Keratinocyte (primary cell): Measurements from ENCODE around the gene PAQR7. TPM values are rescaled to one million over a fixed set of nuclear protein-coding genes. Genes with fewer than 3 reads are reported as not detected.

Experiments
- DNase-seq: peaks from one replicate; pipeline ENCODE4 v3.0.0-alpha.2; 2011; ENCODE audit warnings: low read depth, missing footprints, low spot score
- FAIRE-seq: peaks from 2 replicates; lab custom pipeline; 2011; peaks lifted over from hg19 to GRCh38; lab: Jason Lieb, UNC
- H2AFZ ChIP-seq: 2 replicates; pipeline ENCODE4 v1.6.0; 2012; ENCODE audit warnings: low read length, control low read depth, inconsistent platforms; ENCODE audit not compliant: control insufficient read depth
- H3K27ac ChIP-seq: 2 replicates; pipeline ENCODE4 v1.5.1; 2011; ENCODE audit warnings: low read length; ENCODE audit not compliant: control insufficient read depth, insufficient read depth
- H3K27me3 ChIP-seq: 3 replicates; pipeline ENCODE4 v1.6.0; 2011; ENCODE audit warnings: low read length; ENCODE audit not compliant: control insufficient read depth, insufficient read depth; ENCODE audit errors: extremely low read depth
- H3K36me3 ChIP-seq, 2 experiments: 2 replicates in 1 of 2; 3 replicates in 1 of 2; pipeline ENCODE4 v1.5.1; 2011; ENCODE audit warnings: low read length in 2 of 2, mild to moderate bottlenecking in 1 of 2; ENCODE audit not compliant: control insufficient read depth in 2 of 2, insufficient read depth in 2 of 2; ENCODE audit errors: extremely low read depth in 1 of 2
- H3K4me1 ChIP-seq: 3 replicates; pipeline ENCODE4 v1.5.1; 2011; ENCODE audit warnings: low read length; ENCODE audit not compliant: control insufficient read depth, insufficient read depth; ENCODE audit errors: extremely low read depth
- H3K4me2 ChIP-seq: 3 replicates; pipeline ENCODE4 v1.6.0; 2011; ENCODE audit warnings: low read depth, low read length; ENCODE audit not compliant: control insufficient read depth, insufficient read depth; ENCODE audit errors: extremely low read depth
- H3K4me3 ChIP-seq, 3 experiments: fragments of 200-600 bp in 1 of 3; sonication (generic) in 1 of 3; 2 replicates in 2 of 3; 3 replicates in 1 of 3; pipeline ENCODE4 v1.5.1; 2011 to 2016; ENCODE audit warnings: low read length in 3 of 3, mild to moderate bottlenecking in 3 of 3, control low read depth in 2 of 3, inconsistent platforms in 1 of 3, low read depth in 1 of 3, mixed read lengths in 1 of 3, mixed run types in 1 of 3, moderate library complexity in 1 of 3; ENCODE audit not compliant: control insufficient read depth in 2 of 3, insufficient read depth in 2 of 3; ENCODE audit errors: extremely low read depth in 1 of 3
- H3K79me2 ChIP-seq: 2 replicates; pipeline ENCODE4 v1.6.0; 2012; ENCODE audit warnings: low read length; ENCODE audit not compliant: control insufficient read depth, insufficient read depth
- H3K9ac ChIP-seq: 3 replicates; pipeline ENCODE4 v1.6.0; 2011; ENCODE audit warnings: low read length; ENCODE audit not compliant: control insufficient read depth, insufficient read depth; ENCODE audit errors: extremely low read depth
- H3K9me1 ChIP-seq: 3 replicates; pipeline ENCODE4 v1.6.0; 2011; ENCODE audit warnings: low read length; ENCODE audit not compliant: control insufficient read depth, insufficient read depth; ENCODE audit errors: extremely low read depth
- H3K9me3 ChIP-seq: 2 replicates; pipeline ENCODE4 v1.5.1; 2012; ENCODE audit warnings: low read depth, low read length; ENCODE audit not compliant: control insufficient read depth
- H4K20me1 ChIP-seq: 3 replicates; pipeline ENCODE4 v1.6.0; 2011; ENCODE audit warnings: low read length; ENCODE audit not compliant: control insufficient read depth, insufficient read depth; ENCODE audit errors: extremely low read depth
- CTCF ChIP-seq, 3 experiments: IDR thresholded peaks in 1 of 3; conservative IDR thresholded peaks in 1 of 3; optimal IDR thresholded peaks in 1 of 3; 2 replicates in 2 of 3; 3 replicates in 1 of 3; pipeline versions ENCODE3 to v1.5.1; 2011; ENCODE audit warnings: low read length in 3 of 3, mild to moderate bottlenecking in 3 of 3, moderate library complexity in 2 of 3, control low read depth in 1 of 3, inconsistent platforms in 1 of 3; ENCODE audit not compliant: insufficient read depth in 2 of 3; ENCODE audit errors: extremely low read depth in 1 of 3
- EZH2 ChIP-seq: IDR thresholded peaks from one replicate; pipeline ENCODE4 v1.6.1; 2012; ENCODE audit warnings: inconsistent platforms, mild to moderate bottlenecking, low read length, moderate library complexity
- dilution Hi-C: fragments of 300-500 bp; cut with MboI; formaldehyde crosslinking; loops from one replicate; pipeline ENCODE4 v1.7.0; 2020; ENCODE audit warnings: low sequenced_read_pairs; ENCODE audit not compliant: extremely low pct_ligation_motif_present
- polyA plus RNA-seq, 5 experiments: library from polyadenylated mRNA; depleted of rRNA in 3 of 5; stranded (reverse) in 3 of 5; stranded (forward) in 1 of 5; unstranded in 1 of 5; fragments of >200 nt; gene quantifications; 1 replicate in 1 of 5; 2 replicates in 3 of 5; 3 replicates in 1 of 5; pipeline versions ENCODE4 v1.2.1 to v1.2.3, GENCODE V29; 2011 to 2012; ENCODE audit warnings: missing spikeins in 2 of 5, low read depth in 1 of 5, low replicate concordance in 1 of 5

Gene PAQR7
- polyA plus RNA-seq, 1 donor (not counting 4 experiments of a cell fraction or from before 2014, with no cell fraction given), result 14.5 TPM

DNA sequence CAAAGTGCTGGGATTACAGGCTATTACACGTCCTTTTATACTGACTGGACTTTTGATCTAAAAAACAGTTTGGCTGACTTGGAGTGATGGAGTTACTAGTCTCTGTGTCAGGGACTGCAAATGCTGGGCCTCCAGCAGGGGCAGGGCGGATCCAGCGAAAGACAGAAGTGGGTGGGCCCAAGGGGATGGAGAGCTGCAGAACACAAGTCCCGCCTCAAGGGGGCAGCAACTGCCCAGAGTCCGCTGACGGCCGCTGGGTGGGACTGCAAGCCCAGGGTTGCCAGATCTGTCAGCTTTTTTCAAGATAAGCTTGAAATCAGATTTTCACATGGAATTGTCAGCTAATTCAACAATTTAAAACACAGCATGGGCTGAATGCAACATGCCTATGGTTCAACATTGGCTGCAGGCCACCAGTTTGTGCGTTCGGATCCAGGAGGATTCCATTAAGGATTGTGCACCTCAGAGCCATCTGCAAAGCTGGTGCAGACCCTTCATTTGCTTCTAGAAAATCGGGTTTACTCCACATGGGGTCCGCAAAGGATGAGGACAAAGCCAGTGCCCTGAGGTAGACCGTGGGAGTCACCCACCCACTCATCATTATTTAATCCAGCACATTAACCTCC is 20.0 kb upstream of the PAQR7 start:
- H3K9ac ChIP-seq, result no peak overlapping the region

GRCh38 chr1:25893116-25893515 is 17.6 kb upstream of the PAQR7 start:
- Histone ChIP-seq H3K36me3 (peaks cover 0 to 9% of the 10 kb centered on the region in 2 experiments), H3K27ac (no peak overlapping the region), H3K4me1 (peaks cover 58% of the 10 kb centered on the region)

More for the DNA sequence above, 20.0 kb upstream of the PAQR7 start:
- Histone ChIP-seq H3K27me3 (no peaks in the 10 kb centered on the region), H3K27ac (no peak overlapping the region), H2AFZ (no peak overlapping the region), H4K20me1 (no peaks in the 10 kb centered on the region), H3K36me3 (peaks cover 1 to 18% of the 10 kb centered on the region in 2 experiments), H3K4me1 (peaks cover 36% of the 10 kb centered on the region), H3K4me3 (no peak overlapping the region), H3K9me3 (no peaks in the 10 kb centered on the region), H3K79me2 (no peaks in the 10 kb centered on the region), H3K9me1 (no peaks in the 10 kb centered on the region), H3K4me2 (no peak overlapping the region)
- TF ChIP-seq EZH2 (no peak), CTCF (optimal IDR thresholded peaks at IDR 0.05 in 1 of 3, IDR thresholded peaks at IDR 0.05 in 1 of 3, conservative IDR thresholded peaks at IDR 0.05 in 1 of 3; ENCODE audit: extremely low read depth in 1 of 3, insufficient read depth in 2 of 3, low read length in 3 of 3) (peak; percentile 96 to 99 (median 97))
- FAIRE-seq (peak; percentile 88), DNase-seq (no peak)
- dilution Hi-C loops, result loop anchor here (25.0 kb wide), 1 partner anchor 92 kb away; the partner anchor contains the start of gene PAFAH2

More at GRCh38 chr1:25893116-25893515, 17.6 kb upstream of the PAQR7 start:
- no peak overlapping the region for H3K4me3 ChIP-seq
- no peak for TF ChIP-seq EZH2
- TF ChIP-seq CTCF (optimal IDR thresholded peaks at IDR 0.05 in 1 of 3, IDR thresholded peaks at IDR 0.05 in 1 of 3, conservative IDR thresholded peaks at IDR 0.05 in 1 of 3; ENCODE audit: extremely low read depth in 1 of 3, insufficient read depth in 2 of 3, low read length in 3 of 3), result no peak
- no peaks in the 10 kb centered on the region for H3K9me1 ChIP-seq
- FAIRE-seq, result no peak
- dilution Hi-C loops, result loop anchor here (25.0 kb wide), 1 partner anchor 94 kb away; the partner anchor contains the start of gene PAFAH2
- H3K79me2 ChIP-seq, result no peaks in the 10 kb centered on the region
- no peaks in the 10 kb centered on the region for H3K27me3 ChIP-seq
- no peak overlapping the region for H3K4me2 ChIP-seq
- H3K9ac ChIP-seq, result no peak overlapping the region
- no peaks in the 10 kb centered on the region for H4K20me1 ChIP-seq
- DNase-seq, result no peak
- no peak overlapping the region for H2AFZ ChIP-seq
- H3K9me3 ChIP-seq, result no peaks in the 10 kb centered on the region
